NCI-H1417 treated with DMSO at 0.1 percent for 48 hours (cell line): Measurements from ENCODE around the gene FBXO10.
A peak's percentile ranks its signal among the peaks of the same experiment; 100 is the strongest.
"Not testable (repeated sequence)": the region's sequence is repeated elsewhere in the genome, so short reads cannot be mapped to it uniquely, and the experiment has no call there.

ENCODE experiments used
- DNase-seq: peaks from one replicate; lab custom pipeline; 2025; lab: John Stamatoyannopoulos, UW

Gene FBXO10

GRCh38 chr9:37575921-37576721 lies at the start of gene FBXO10:
FBXO10 (minus strand) TSS chr9:37576380; CDS start chr9:37541768, 34,612 bp downstream.
- DNase-seq, result no peak

GRCh38 chr9:37625758-37626147 lies 49.6 kb upstream of the FBXO10 start:
- DNase-seq, result no peak

- no peak for DNase-seq
Measured at GRCh38 chr9:37625036-37625757, 49.0 kb upstream of the FBXO10 start.

- DNase-seq, result no peak
Measured at GRCh38 chr9:37624073-37624472, 47.9 kb upstream of the FBXO10 start.

GRCh38 chr9:37623267-37623666 lies 47.1 kb upstream of the FBXO10 start:
- no peak for DNase-seq

- DNase-seq, result no peak
Measured at GRCh38 chr9:37622462-37622861, 46.3 kb upstream of the FBXO10 start.

- no peak for DNase-seq
Measured at GRCh38 chr9:37621273-37622121, 45.3 kb upstream of the FBXO10 start.

GRCh38 chr9:37620396-37620795 lies 44.2 kb upstream of the FBXO10 start:
- DNase-seq, result no peak

GRCh38 chr9:37619806-37620205 lies 43.6 kb upstream of the FBXO10 start:
- no peak for DNase-seq

GRCh38 chr9:37618817-37619216 lies 42.6 kb upstream of the FBXO10 start:
- DNase-seq, result no peak

- peak; percentile 43 for DNase-seq
Measured at GRCh38 chr9:37617832-37618231, 41.7 kb upstream of the FBXO10 start.

- no peak for DNase-seq
Measured at GRCh38 chr9:37617161-37617560, 41.0 kb upstream of the FBXO10 start.

- DNase-seq, result no peak
Measured at GRCh38 chr9:37611961-37612360, 35.8 kb upstream of the FBXO10 start.

GRCh38 chr9:37611014-37611413 lies 34.8 kb upstream of the FBXO10 start:
- no peak for DNase-seq

- DNase-seq, result no peak
Measured at GRCh38 chr9:37609735-37610397, 33.7 kb upstream of the FBXO10 start.

GRCh38 chr9:37608250-37608649 lies 32.1 kb upstream of the FBXO10 start:
- DNase-seq, result no peak

- no peak for DNase-seq
Measured at GRCh38 chr9:37604296-37604695, 28.1 kb upstream of the FBXO10 start.

- no peak for DNase-seq
Measured at GRCh38 chr9:37602817-37603216, 26.6 kb upstream of the FBXO10 start.

GRCh38 chr9:37602061-37602460 lies 25.9 kb upstream of the FBXO10 start:
- DNase-seq, result not testable (repeated sequence)

- no peak for DNase-seq
Measured at GRCh38 chr9:37596504-37596903, 20.3 kb upstream of the FBXO10 start.

- no peak for DNase-seq
Measured at GRCh38 chr9:37593883-37594448, 17.8 kb upstream of the FBXO10 start.
